Progenitor cell of endocrine pancreas (in vitro differentiated cells): ENCODE results near the gene DNAJA2. TPM values are rescaled to one million over a fixed set of nuclear protein-coding genes. Genes with fewer than 3 reads are reported as not detected.

Experiments
- DNase-seq: peaks from one replicate; pipeline ENCODE4 v3.0.0; 2021; ENCODE audit warnings: low spot score; ENCODE audit not compliant: unreplicated experiment
- H3K27ac Mint-ChIP-seq: 2 replicates; pipeline ENCODE4 v1.8.0; 2021; ENCODE audit warnings: mild to moderate bottlenecking, moderate library complexity, mixed read lengths
- H3K27me3 Mint-ChIP-seq: 2 replicates; pipeline ENCODE4 v1.8.0; 2021; ENCODE audit warnings: mixed read lengths
- H3K36me3 Mint-ChIP-seq: 2 replicates; pipeline ENCODE4 v1.8.0; 2022; ENCODE audit warnings: mixed read lengths; ENCODE audit not compliant: insufficient read depth
- H3K4me1 Mint-ChIP-seq: 2 replicates; pipeline ENCODE4 v1.8.0; 2021; ENCODE audit warnings: low read depth, mixed read lengths
- H3K4me3 Mint-ChIP-seq: 2 replicates; pipeline ENCODE4 v1.8.0; 2021; ENCODE audit warnings: low read depth, mild to moderate bottlenecking, moderate library complexity, mixed read lengths
- H3K9me3 Mint-ChIP-seq: 2 replicates; pipeline ENCODE4 v1.8.0; 2021; ENCODE audit warnings: low read depth, mixed read lengths
- CTCF ChIP-seq: fragments of 200-600 bp; sonication (generic); IDR thresholded peaks from one replicate; pipeline ENCODE4 v1.5.0; 2021; ENCODE audit warnings: antibody characterized with exemption, mild to moderate bottlenecking; ENCODE audit not compliant: unreplicated experiment
- total RNA-seq: library from RNA; stranded (reverse); gene quantifications from 2 replicates; pipeline ENCODE4 v1.2.1, GENCODE V29; 2021

DNAJA2 gene
- total RNA-seq, 1 donor from 2014 or later: 63.7 TPM

GRCh38 chr16:46906360-46907060, 67.0 kb downstream of the DNAJA2 start:
- H3K9me3 Mint-ChIP-seq: no peaks in the 10 kb centered on the region
- no peak for DNase-seq
- H3K4me1 Mint-ChIP-seq: peaks cover 5% of the 10 kb centered on the region
- no peaks in the 10 kb centered on the region for H3K27me3 Mint-ChIP-seq
- peak overlapping the region; percentile 89 for H3K27ac Mint-ChIP-seq
- H3K4me3 Mint-ChIP-seq: no peak overlapping the region
- no peak for TF ChIP-seq CTCF
- peaks cover 31% of the 10 kb centered on the region for H3K36me3 Mint-ChIP-seq

Other genes starting within 250 kb of the DNAJA2 start
- gene MYLK3, start 225.3 kb downstream of the DNAJA2 start, total RNA-seq: 0.75 and 0.77 TPM in 2 replicates
- 17.2 and 17.8 TPM in 2 replicates for gene C16orf87, start 142.5 kb downstream of the DNAJA2 start, total RNA-seq
- gene GPT2, start 89.3 kb downstream of the DNAJA2 start, total RNA-seq: 93.1 and 99.5 TPM in 2 replicates
- 54.5 and 55.2 TPM in 2 replicates for gene NETO2, start 170.3 kb upstream of the DNAJA2 start, total RNA-seq